Activated naive CD4-positive, alpha-beta T cell treated with anti-CD3 and anti-CD28 coated beads for 36 hours (primary cell): ENCODE measurements around the gene PITX2. TPM values are rescaled to one million over a fixed set of nuclear protein-coding genes. Genes with fewer than 3 reads are reported as not detected.

Source experiments
- CTCF ChIA-PET: fragments of 350-600 bp; sonication (Branson Sonifier 250); formaldehyde crosslinking; loops from one replicate; lab custom pipeline; 2021; ENCODE audit warnings: antibody characterized with exemption; lab: Charles Lee
- DNase-seq: peaks from one replicate; pipeline ENCODE4 v3.0.0-alpha.2; 2020
- H3K27ac Mint-ChIP-seq: one replicate; pipeline ENCODE4 v1.8.0; 2021; ENCODE audit warnings: mild to moderate bottlenecking, mixed read lengths
- H3K27me3 Mint-ChIP-seq: one replicate; pipeline ENCODE4 v1.8.0; 2021; ENCODE audit warnings: low read depth, mixed read lengths
- H3K36me3 Mint-ChIP-seq: one replicate; pipeline ENCODE4 v1.8.0; 2021; ENCODE audit warnings: low read depth, mixed read lengths
- H3K4me1 Mint-ChIP-seq: one replicate; pipeline ENCODE4 v1.8.0; 2021; ENCODE audit warnings: low read depth, mixed read lengths
- H3K4me3 Mint-ChIP-seq: one replicate; pipeline ENCODE4 v1.8.0; 2021; ENCODE audit warnings: mild to moderate bottlenecking, moderate library complexity, mixed read lengths
- H3K9me3 Mint-ChIP-seq: one replicate; pipeline ENCODE4 v1.8.0; 2021; ENCODE audit warnings: mixed read lengths
- intact Hi-C: fragments of 100-400 bp; cut with micrococcal nuclease; formaldehyde crosslinking; loops from one replicate; pipeline ENCODE4 v1.15.1; 2023
- total RNA-seq, 2 experiments: library from RNA; stranded (reverse); gene quantifications; one replicate each; pipeline ENCODE4 v1.2.3, GENCODE V29; 2021

PITX2 gene
- total RNA-seq, 2 experiments from 2014 or later = not detected

- H3K27me3 Mint-ChIP-seq = peaks cover 84% of the 10 kb centered on the region
These were observed 5.0 kb downstream of the PITX2 start for GRCh38 chr4:110617646-110618580.

GRCh38 chr4:110617075-110617640, 5.7 kb downstream of the PITX2 start:
- no peak overlapping the region for H3K4me3 Mint-ChIP-seq
- CTCF ChIA-PET = no interaction called here
- no peak for DNase-seq
- H3K27me3 Mint-ChIP-seq = peaks cover 84% of the 10 kb centered on the region
- intact Hi-C loops = no loop called here
- no peak overlapping the region for H3K27ac Mint-ChIP-seq
- peaks cover 41% of the 10 kb centered on the region for H3K4me1 Mint-ChIP-seq
- H3K36me3 Mint-ChIP-seq = peaks cover 5% of the 10 kb centered on the region
- peaks cover 5% of the 10 kb centered on the region for H3K9me3 Mint-ChIP-seq

More at GRCh38 chr4:110617646-110618580, 5.0 kb downstream of the PITX2 start:
- H3K9me3 Mint-ChIP-seq = peaks cover 5% of the 10 kb centered on the region
- CTCF ChIA-PET = no interaction called here
- peaks cover 40% of the 10 kb centered on the region for H3K4me1 Mint-ChIP-seq
- H3K4me3 Mint-ChIP-seq = peak overlapping the region; percentile 7
- DNase-seq = no peak
- H3K27ac Mint-ChIP-seq = no peak overlapping the region
- intact Hi-C loops = no loop called here
- H3K36me3 Mint-ChIP-seq = peaks cover 5% of the 10 kb centered on the region

- intact Hi-C loops = no loop called here
- peaks cover 5% of the 10 kb centered on the region for H3K9me3 Mint-ChIP-seq
- no peak overlapping the region for H3K27ac Mint-ChIP-seq
- peaks cover 39% of the 10 kb centered on the region for H3K4me1 Mint-ChIP-seq
- H3K4me3 Mint-ChIP-seq = no peak overlapping the region
- CTCF ChIA-PET = interaction anchor here (0.5 to 1.8 kb wide), 2 partner anchors 12 to 1318 kb away, joined by 3 to 4 read pairs; no protein-coding TSS in a partner anchor
- no peak for DNase-seq
- peaks cover 86% of the 10 kb centered on the region for H3K27me3 Mint-ChIP-seq
- H3K36me3 Mint-ChIP-seq = peaks cover 5% of the 10 kb centered on the region
These were observed 6.4 kb downstream of the PITX2 start for GRCh38 chr4:110616238-110617074.

GRCh38 chr4:110615353-110616237, 7.3 kb downstream of the PITX2 start:
- CTCF ChIA-PET = interaction anchor here (0.5 to 1.8 kb wide), 2 partner anchors 13 to 1317 kb away, joined by 3 to 4 read pairs; no protein-coding TSS in a partner anchor
- H3K9me3 Mint-ChIP-seq = peaks cover 5% of the 10 kb centered on the region
- H3K4me3 Mint-ChIP-seq = no peak overlapping the region
- peaks cover 5% of the 10 kb centered on the region for H3K36me3 Mint-ChIP-seq
- peaks cover 38% of the 10 kb centered on the region for H3K4me1 Mint-ChIP-seq
- intact Hi-C loops = no loop called here
- H3K27me3 Mint-ChIP-seq = peaks cover 83% of the 10 kb centered on the region
- no peak for DNase-seq
- no peak overlapping the region for H3K27ac Mint-ChIP-seq

GRCh38 chr4:110614976-110615352, 7.9 kb downstream of the PITX2 start:
- DNase-seq = no peak
- CTCF ChIA-PET = interaction anchor here (1.8 kb wide), 1 partner anchor 14 kb away, joined by 4 read pairs; no protein-coding TSS in a partner anchor
- Mint-ChIP-seq H3K4me1 (peaks cover 32% of the 10 kb centered on the region), H3K36me3 (peaks cover 5% of the 10 kb centered on the region), H3K27ac (no peak overlapping the region), H3K4me3 (no peak overlapping the region), H3K27me3 (peaks cover 81% of the 10 kb centered on the region), H3K9me3 (peaks cover 5% of the 10 kb centered on the region)
- intact Hi-C loops = no loop called here

GRCh38 chr4:110614173-110614963, 8.5 kb downstream of the PITX2 start:
- Mint-ChIP-seq H3K4me3 (no peak overlapping the region), H3K9me3 (peaks cover 5% of the 10 kb centered on the region), H3K36me3 (peaks cover 5% of the 10 kb centered on the region), H3K27ac (no peak overlapping the region), H3K4me1 (peaks cover 28% of the 10 kb centered on the region), H3K27me3 (peaks cover 80% of the 10 kb centered on the region)
- intact Hi-C loops = no loop called here
- CTCF ChIA-PET = interaction anchor here (0.6 kb wide), 1 partner anchor 241 kb away, joined by 3 read pairs; no protein-coding TSS in a partner anchor
- DNase-seq = no peak

GRCh38 chr4:110613745-110614144, 9.1 kb downstream of the PITX2 start:
- H3K27ac Mint-ChIP-seq = no peak overlapping the region
- H3K4me1 Mint-ChIP-seq = peaks cover 25% of the 10 kb centered on the region
- H3K27me3 Mint-ChIP-seq = peaks cover 82% of the 10 kb centered on the region
- intact Hi-C loops = no loop called here
- H3K4me3 Mint-ChIP-seq = no peak overlapping the region
- CTCF ChIA-PET = interaction anchor here (0.6 kb wide), 1 partner anchor 242 kb away, joined by 3 read pairs; no protein-coding TSS in a partner anchor
- peaks cover 5% of the 10 kb centered on the region for H3K9me3 Mint-ChIP-seq
- peaks cover 5% of the 10 kb centered on the region for H3K36me3 Mint-ChIP-seq
- DNase-seq = no peak

- Mint-ChIP-seq H3K4me3 (no peak overlapping the region), H3K9me3 (peaks cover 2% of the 10 kb centered on the region), H3K4me1 (peaks cover 18% of the 10 kb centered on the region), H3K27ac (no peak overlapping the region), H3K36me3 (no peaks in the 10 kb centered on the region), H3K27me3 (peaks cover 81% of the 10 kb centered on the region)
- no peak for DNase-seq
- intact Hi-C loops = no loop called here
- CTCF ChIA-PET = no interaction called here
These were observed 10.1 kb downstream of the PITX2 start for GRCh38 chr4:110612631-110613269.

- peaks cover 18% of the 10 kb centered on the region for H3K4me1 Mint-ChIP-seq
- intact Hi-C loops = no loop called here
- H3K27me3 Mint-ChIP-seq = peaks cover 75% of the 10 kb centered on the region
- H3K9me3 Mint-ChIP-seq = peaks cover 2% of the 10 kb centered on the region
- CTCF ChIA-PET = no interaction called here
- no peak for DNase-seq
- no peaks in the 10 kb centered on the region for H3K36me3 Mint-ChIP-seq
- no peak overlapping the region for H3K4me3 Mint-ChIP-seq
- no peak overlapping the region for H3K27ac Mint-ChIP-seq
These were observed 10.9 kb downstream of the PITX2 start for GRCh38 chr4:110611968-110612447.
